ENCODE data around the gene APOA1.

- TF ChIP-seq REST (IDR thresholded peaks at IDR 0.05; ENCODE audit: insufficient read depth in 1 of 2, low read depth in 2 of 2, low read length in 2 of 2), result no peak
- no peak for TF ChIP-seq POLR2AphosphoS5 (IDR thresholded peaks at IDR 0.05; ENCODE audit: low read depth, low read length)
Observed at GRCh38 chr11:116849060-116849459, 11.6 kb upstream of the APOA1 start.

Data from PFSK-1 (cell line).